Tibial artery (tissue), 4 donors: ENCODE results near the gene ACO2.

Experiments used
- DNase-seq, 2 donors: peaks; one replicate each; pipeline ENCODE4 v3.0.0-alpha.2; 2019
- H3K27ac ChIP-seq, 2 donors: fragments of 200-600 bp; sonication (generic) in 1 of 2; 1 replicate in 1 of 2; 2 replicates in 1 of 2; pipeline ENCODE4 v1.5.1; 2018 to 2019; ENCODE audit warnings: mild to moderate bottlenecking in 1 of 2
- H3K27me3 ChIP-seq, 2 donors: fragments of 200-600 bp; sonication (generic) in 1 of 2; one replicate each; pipeline versions ENCODE4 v1.5.1 to v1.6.0; 2016 to 2019
- H3K36me3 ChIP-seq, 3 donors: fragments of 200-600 bp; sonication (generic) in 2 of 3; one replicate each; pipeline ENCODE4 v1.5.1; 2016 to 2019; ENCODE audit warnings: mild to moderate bottlenecking in 2 of 3
- H3K4me1 ChIP-seq, 4 donors: fragments of 200-600 bp; sonication (generic) in 2 of 4; 1 replicate in 3 of 4; 2 replicates in 1 of 4; pipeline ENCODE4 v1.5.1; 2016 to 2019
- H3K4me3 ChIP-seq, 2 donors: fragments of 200-600 bp; sonication (generic) in 1 of 2; 1 replicate in 1 of 2; 2 replicates in 1 of 2; pipeline ENCODE4 v1.5.1; 2018 to 2019; ENCODE audit warnings: mild to moderate bottlenecking in 2 of 2
- H3K9me3 ChIP-seq, 3 donors: fragments of 200-600 bp; sonication (generic) in 1 of 3; one replicate each; pipeline ENCODE4 v1.5.1; 2016 to 2019
- CTCF ChIP-seq, 2 experiments: fragments of 200-600 bp in 1 of 2; fragments of 450-650 bp in 1 of 2; IDR thresholded peaks; one replicate each; pipeline ENCODE4 v1.5.1; 2017 to 2019; ENCODE audit warnings: antibody characterized with exemption in 2 of 2, mild to moderate bottlenecking in 1 of 2, moderate library complexity in 1 of 2
- intact Hi-C: fragments of 100-400 bp; cut with DNase I; formaldehyde crosslinking; loops from one replicate; pipeline ENCODE4 v1.15.0; 2023; ENCODE audit warnings: low total_unique reads

The ACO2 gene

GRCh38 chr22:41531715-41532477, 63.0 kb downstream of the ACO2 start:
- Histone ChIP-seq H3K9me3 (no peaks in the 10 kb centered on the region), H3K27ac (peak overlapping the region in 1 of 2 donors; percentile 45), H3K4me3 (no peak overlapping the region), H3K36me3 (peaks cover 25 to 82% (median 65%) of the 10 kb centered on the region in 3 donors), H3K4me1 (peaks cover 0 to 19% (median 0%) of the 10 kb centered on the region in 4 donors), H3K27me3 (no peaks in the 10 kb centered on the region)
- intact Hi-C loops = no loop called here
- TF ChIP-seq CTCF (IDR thresholded peaks at IDR 0.05) = no peak
- DNase-seq = no peak

- intact Hi-C loops = no loop called here
- Histone ChIP-seq H3K4me3 (no peak overlapping the region), H3K27ac (peak overlapping the region; percentile 45 to 47), H3K36me3 (peaks cover 16 to 81% (median 53%) of the 10 kb centered on the region in 3 donors), H3K4me1 (peaks cover 0 to 15% (median 0%) of the 10 kb centered on the region in 4 donors), H3K9me3 (no peaks in the 10 kb centered on the region), H3K27me3 (no peaks in the 10 kb centered on the region)
- peak; percentile 76 to 81 for TF ChIP-seq CTCF (IDR thresholded peaks at IDR 0.05)
- peak; percentile 56 to 85 for DNase-seq
These were observed 64.2 kb downstream of the ACO2 start for GRCh38 chr22:41532908-41533825.

- no peaks in the 10 kb centered on the region for H3K27me3 ChIP-seq
- intact Hi-C loops = no loop called here
- peaks cover 11 to 81% (median 44%) of the 10 kb centered on the region in 3 donors for H3K36me3 ChIP-seq
- peaks cover 0 to 15% (median 0%) of the 10 kb centered on the region in 4 donors for H3K4me1 ChIP-seq
- no peak overlapping the region for H3K27ac ChIP-seq
- H3K9me3 ChIP-seq = no peaks in the 10 kb centered on the region
- TF ChIP-seq CTCF (IDR thresholded peaks at IDR 0.05) = no peak
- no peak overlapping the region for H3K4me3 ChIP-seq
- DNase-seq = no peak
These were observed 65.3 kb downstream of the ACO2 start for GRCh38 chr22:41534219-41534618.

- Histone ChIP-seq H3K4me3 (no peak overlapping the region), H3K4me1 (peaks cover 0 to 15% (median 0%) of the 10 kb centered on the region in 4 donors), H3K27me3 (no peaks in the 10 kb centered on the region), H3K27ac (no peak overlapping the region), H3K9me3 (no peaks in the 10 kb centered on the region), H3K36me3 (peaks cover 8 to 81% (median 48%) of the 10 kb centered on the region in 3 donors)
- no peak for TF ChIP-seq CTCF (IDR thresholded peaks at IDR 0.05)
- no peak for DNase-seq
- intact Hi-C loops = no loop called here
These were observed 66.3 kb downstream of the ACO2 start for GRCh38 chr22:41535244-41535643.

GRCh38 chr22:41537203-41537602, 68.3 kb downstream of the ACO2 start:
- H3K36me3 ChIP-seq = peaks cover 0 to 64% (median 33%) of the 10 kb centered on the region in 3 donors
- DNase-seq = no peak
- H3K27ac ChIP-seq = no peak overlapping the region
- H3K4me1 ChIP-seq = peaks cover 0 to 23% (median 6%) of the 10 kb centered on the region in 4 donors
- intact Hi-C loops = no loop called here
- H3K9me3 ChIP-seq = no peaks in the 10 kb centered on the region
- H3K27me3 ChIP-seq = no peaks in the 10 kb centered on the region
- H3K4me3 ChIP-seq = no peak overlapping the region
- no peak for TF ChIP-seq CTCF (IDR thresholded peaks at IDR 0.05)
